Lower leg skin (tissue), 3 donors: ENCODE data around the gene CYP11A1.

ENCODE experiments used
- POLR2A ChIP-seq, 2 donors: fragments of 450-650 bp; IDR thresholded peaks; one replicate each; pipeline ENCODE4 v1.6.1; 2016 to 2017; ENCODE audit warnings: antibody characterized with exemption in 2 of 2, mild to moderate bottlenecking in 1 of 2, moderate library complexity in 1 of 2
- TF ChIP-seq, protein P1 (sequence below), 3 donors: fragments of 450-650 bp; IDR thresholded peaks; one replicate each; pipeline ENCODE4 v1.5.1; 2016; ENCODE audit warnings: antibody characterized with exemption in 3 of 3, mild to moderate bottlenecking in 3 of 3, moderate library complexity in 2 of 3

DNA sequence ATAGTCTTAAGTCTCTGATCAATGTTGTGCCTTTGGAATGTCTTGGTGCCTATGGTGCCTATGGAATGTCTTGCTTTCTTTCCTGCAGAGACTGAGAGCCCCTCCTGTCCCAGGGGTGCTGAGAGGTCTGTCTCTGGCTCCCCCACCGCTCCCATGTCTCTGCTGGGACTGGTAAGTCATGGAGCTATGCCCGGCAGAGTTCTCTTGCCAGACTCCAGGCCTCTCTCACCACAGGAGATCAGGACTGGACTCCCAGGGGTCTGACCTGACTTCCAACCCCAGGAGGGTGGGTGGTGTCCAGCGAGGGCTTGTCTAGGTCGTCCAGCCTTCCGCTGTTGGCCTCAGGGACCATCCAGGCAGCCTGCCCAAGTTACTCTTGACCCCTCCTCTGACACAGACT, 14.0 kb upstream of the CYP11A1 start:
- TF ChIP-seq, protein P1, sequence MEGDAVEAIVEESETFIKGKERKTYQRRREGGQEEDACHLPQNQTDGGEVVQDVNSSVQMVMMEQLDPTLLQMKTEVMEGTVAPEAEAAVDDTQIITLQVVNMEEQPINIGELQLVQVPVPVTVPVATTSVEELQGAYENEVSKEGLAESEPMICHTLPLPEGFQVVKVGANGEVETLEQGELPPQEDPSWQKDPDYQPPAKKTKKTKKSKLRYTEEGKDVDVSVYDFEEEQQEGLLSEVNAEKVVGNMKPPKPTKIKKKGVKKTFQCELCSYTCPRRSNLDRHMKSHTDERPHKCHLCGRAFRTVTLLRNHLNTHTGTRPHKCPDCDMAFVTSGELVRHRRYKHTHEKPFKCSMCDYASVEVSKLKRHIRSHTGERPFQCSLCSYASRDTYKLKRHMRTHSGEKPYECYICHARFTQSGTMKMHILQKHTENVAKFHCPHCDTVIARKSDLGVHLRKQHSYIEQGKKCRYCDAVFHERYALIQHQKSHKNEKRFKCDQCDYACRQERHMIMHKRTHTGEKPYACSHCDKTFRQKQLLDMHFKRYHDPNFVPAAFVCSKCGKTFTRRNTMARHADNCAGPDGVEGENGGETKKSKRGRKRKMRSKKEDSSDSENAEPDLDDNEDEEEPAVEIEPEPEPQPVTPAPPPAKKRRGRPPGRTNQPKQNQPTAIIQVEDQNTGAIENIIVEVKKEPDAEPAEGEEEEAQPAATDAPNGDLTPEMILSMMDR (IDR thresholded peaks at IDR 0.05): no peak
- TF ChIP-seq POLR2A (IDR thresholded peaks at IDR 0.05): no peak
